C4-2B (cell line): ENCODE data around the gene UPK3B.
"Not testable (repeated sequence)": the region's sequence is repeated elsewhere in the genome, so short reads cannot be mapped to it uniquely, and the experiment has no call there.

ENCODE experiments used
- H3K27ac ChIP-seq: fragments of 450-650 bp; 2 replicates; pipeline ENCODE4 v1.5.1; 2017
- CTCF ChIP-seq: fragments of 450-650 bp; conservative IDR thresholded peaks from 2 replicates; pipeline ENCODE4 v1.5.1; 2017; ENCODE audit warnings: mild to moderate bottlenecking
- ZFX ChIP-seq: fragments of 450-650 bp; IDR thresholded peaks from 2 replicates; pipeline ENCODE4 v1.6.1; 2017

The UPK3B gene

GRCh38 chr7:76507723-76508406, 2.5 kb upstream of the UPK3B start:
- TF ChIP-seq ZFX = no peak
- no peak for TF ChIP-seq CTCF
- no peak overlapping the region for H3K27ac ChIP-seq

- H3K27ac ChIP-seq = not testable (repeated sequence)
Observed at GRCh38 chr7:76511200-76511910, 1.0 kb downstream of the UPK3B start.

- H3K27ac ChIP-seq = peak overlapping the region; percentile 70
Observed at GRCh38 chr7:76511911-76512885, 1.8 kb downstream of the UPK3B start.

GRCh38 chr7:76512941-76513816, 2.8 kb downstream of the UPK3B start:
- peak overlapping the region; percentile 70 for H3K27ac ChIP-seq

GRCh38 chr7:76513817-76514799, 3.8 kb downstream of the UPK3B start:
- H3K27ac ChIP-seq = no peak overlapping the region; the same call in 1 of the 2 replicates
- TF ChIP-seq ZFX (no peak), CTCF (no peak)

More at GRCh38 chr7:76512941-76513816, 2.8 kb downstream of the UPK3B start:
- TF ChIP-seq ZFX = no peak
- TF ChIP-seq CTCF = peak; percentile 46

- TF ChIP-seq CTCF (no peak), ZFX (no peak)
- no peak overlapping the region for H3K27ac ChIP-seq
Observed at GRCh38 chr7:76514926-76515771, 4.8 kb downstream of the UPK3B start.
